Non-pigmented ciliary epithelial cell (primary cell): ENCODE results near the gene STX4.
A peak's percentile ranks its signal among the peaks of the same experiment; 100 is the strongest.
"Not testable (repeated sequence)": the region's sequence is repeated elsewhere in the genome, so short reads cannot be mapped to it uniquely, and the experiment has no call there.

Experiments
- DNase-seq: peaks from one replicate; pipeline ENCODE4 v3.0.0-alpha.2; 2010; ENCODE audit warnings: low read depth

The STX4 gene

GRCh38 chr16:30998852-30999761, 34.3 kb upstream of the STX4 start:
- DNase-seq = no peak

- DNase-seq = no peak
These were observed 32.5 kb upstream of the STX4 start for GRCh38 chr16:31000671-31001382.

- DNase-seq = no peak
These were observed 31.7 kb upstream of the STX4 start for GRCh38 chr16:31001507-31002249.

GRCh38 chr16:31002250-31002700, 31.1 kb upstream of the STX4 start:
- no peak for DNase-seq

- DNase-seq = no peak
These were observed 30.5 kb upstream of the STX4 start for GRCh38 chr16:31002862-31003341.

- DNase-seq = no peak
These were observed 29.6 kb upstream of the STX4 start for GRCh38 chr16:31003744-31004143.

- no peak for DNase-seq
These were observed 28.7 kb upstream of the STX4 start for GRCh38 chr16:31004658-31005057.

- no peak for DNase-seq
These were observed 27.8 kb upstream of the STX4 start for GRCh38 chr16:31005350-31006085.

- no peak for DNase-seq
These were observed 27.3 kb upstream of the STX4 start for GRCh38 chr16:31006086-31006385.

GRCh38 chr16:31006589-31006988, 26.8 kb upstream of the STX4 start:
- no peak for DNase-seq

- DNase-seq = no peak
These were observed 25.7 kb upstream of the STX4 start for GRCh38 chr16:31007684-31008083.

- peak; percentile 69 for DNase-seq
These were observed 25.2 kb upstream of the STX4 start for GRCh38 chr16:31008149-31008548.

GRCh38 chr16:31008551-31008950, 24.8 kb upstream of the STX4 start:
- DNase-seq = no peak

GRCh38 chr16:31009120-31009519, 24.2 kb upstream of the STX4 start:
- DNase-seq = no peak

- no peak for DNase-seq
These were observed 23.3 kb upstream of the STX4 start for GRCh38 chr16:31009894-31010584.

GRCh38 chr16:31010585-31011325, 22.6 kb upstream of the STX4 start, which contains the start of gene STX1B:
Gene STX1B (minus strand): TSS chr16:31010638. CDS start chr16:31010396, 242 bp downstream.
- DNase-seq = no peak

- not testable (repeated sequence) for DNase-seq
These were observed 21.5 kb upstream of the STX4 start for GRCh38 chr16:31011815-31012214.

GRCh38 chr16:31013292-31013691, 20.1 kb upstream of the STX4 start:
- DNase-seq = not testable (repeated sequence)

GRCh38 chr16:31016018-31016417, 17.3 kb upstream of the STX4 start:
- DNase-seq = no peak

GRCh38 chr16:31017756-31018155, 15.6 kb upstream of the STX4 start:
- not testable (repeated sequence) for DNase-seq
